GM12873 (cell line): Measurements from ENCODE around the gene FOSL2.

ENCODE experiments used
- TF ChIP-seq, protein P1 (sequence below): IDR thresholded peaks from 2 replicates; pipeline ENCODE4 v1.5.1; 2012; ENCODE audit warnings: low read depth, mild to moderate bottlenecking, moderate library complexity, low read length, control low read depth; ENCODE audit not compliant: insufficient read depth; ENCODE audit errors: missing control alignments

FOSL2 gene

DNA sequence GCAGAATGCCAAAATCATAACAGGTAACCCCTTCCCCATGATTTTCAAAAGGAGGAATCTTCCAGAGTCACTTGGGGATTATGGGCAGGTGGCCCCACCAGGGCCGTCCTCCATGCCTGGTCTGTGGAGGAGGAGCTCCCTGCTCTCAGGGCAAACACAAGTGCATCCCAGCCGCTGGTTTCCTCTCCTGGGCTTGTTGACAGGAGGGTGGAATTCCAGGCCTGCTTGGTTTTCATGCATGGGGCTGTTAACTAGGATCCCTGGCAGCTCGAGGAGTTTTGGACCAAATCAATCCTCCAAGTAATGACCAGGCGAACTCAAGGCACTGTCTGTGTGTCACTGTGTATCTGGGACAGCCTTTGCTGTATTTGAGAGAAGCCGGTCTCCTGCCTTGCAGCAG, 45.3 kb downstream of the FOSL2 start:
- TF ChIP-seq, protein P1, sequence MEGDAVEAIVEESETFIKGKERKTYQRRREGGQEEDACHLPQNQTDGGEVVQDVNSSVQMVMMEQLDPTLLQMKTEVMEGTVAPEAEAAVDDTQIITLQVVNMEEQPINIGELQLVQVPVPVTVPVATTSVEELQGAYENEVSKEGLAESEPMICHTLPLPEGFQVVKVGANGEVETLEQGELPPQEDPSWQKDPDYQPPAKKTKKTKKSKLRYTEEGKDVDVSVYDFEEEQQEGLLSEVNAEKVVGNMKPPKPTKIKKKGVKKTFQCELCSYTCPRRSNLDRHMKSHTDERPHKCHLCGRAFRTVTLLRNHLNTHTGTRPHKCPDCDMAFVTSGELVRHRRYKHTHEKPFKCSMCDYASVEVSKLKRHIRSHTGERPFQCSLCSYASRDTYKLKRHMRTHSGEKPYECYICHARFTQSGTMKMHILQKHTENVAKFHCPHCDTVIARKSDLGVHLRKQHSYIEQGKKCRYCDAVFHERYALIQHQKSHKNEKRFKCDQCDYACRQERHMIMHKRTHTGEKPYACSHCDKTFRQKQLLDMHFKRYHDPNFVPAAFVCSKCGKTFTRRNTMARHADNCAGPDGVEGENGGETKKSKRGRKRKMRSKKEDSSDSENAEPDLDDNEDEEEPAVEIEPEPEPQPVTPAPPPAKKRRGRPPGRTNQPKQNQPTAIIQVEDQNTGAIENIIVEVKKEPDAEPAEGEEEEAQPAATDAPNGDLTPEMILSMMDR = no peak

DNA sequence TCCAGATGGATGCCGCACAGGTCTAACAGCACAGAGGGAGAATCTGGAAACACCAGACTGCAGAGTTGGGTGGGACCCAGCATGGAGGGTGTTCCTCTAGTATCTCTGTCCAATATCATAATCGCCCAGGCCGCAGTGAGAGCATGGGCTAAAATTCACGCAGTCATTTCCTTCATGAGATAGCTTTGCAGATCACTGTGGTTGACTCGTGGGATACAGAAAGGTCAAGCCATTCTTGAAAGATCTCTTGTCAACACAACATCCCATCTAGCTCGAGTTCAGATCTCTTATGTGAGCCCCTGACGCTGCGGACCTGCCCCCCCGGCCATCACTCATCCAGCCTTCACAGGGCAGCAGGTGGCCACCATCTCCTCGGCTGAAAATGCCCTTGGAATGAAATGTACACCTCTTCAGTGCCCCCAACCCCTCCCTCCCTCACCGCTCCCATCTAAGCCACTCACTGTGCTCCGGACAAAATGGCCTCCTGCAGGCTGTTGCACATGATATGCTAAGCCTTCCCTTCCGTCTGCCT, 45.9 kb downstream of the FOSL2 start:
- TF ChIP-seq, protein P1 = no peak

DNA sequence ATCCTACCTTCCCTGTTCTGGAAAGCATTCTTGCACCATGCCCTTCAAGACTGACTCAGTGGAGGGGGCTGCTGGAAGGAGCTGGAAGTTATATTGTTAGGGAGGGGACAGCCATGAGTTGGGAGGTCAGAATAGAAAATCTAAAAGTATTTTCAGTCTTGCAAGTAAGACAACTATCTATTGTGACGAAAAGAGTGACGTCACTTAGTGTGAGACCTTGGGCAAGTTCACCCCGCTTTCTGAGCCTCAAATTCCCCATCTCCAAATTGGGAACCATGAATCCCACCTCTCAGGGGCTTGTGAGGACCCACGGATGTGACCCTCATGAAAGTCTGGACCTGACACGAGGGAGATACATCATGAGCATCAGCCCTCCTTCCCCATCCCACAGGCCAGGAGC, 46.5 kb downstream of the FOSL2 start:
- TF ChIP-seq, protein P1 = no peak

DNA sequence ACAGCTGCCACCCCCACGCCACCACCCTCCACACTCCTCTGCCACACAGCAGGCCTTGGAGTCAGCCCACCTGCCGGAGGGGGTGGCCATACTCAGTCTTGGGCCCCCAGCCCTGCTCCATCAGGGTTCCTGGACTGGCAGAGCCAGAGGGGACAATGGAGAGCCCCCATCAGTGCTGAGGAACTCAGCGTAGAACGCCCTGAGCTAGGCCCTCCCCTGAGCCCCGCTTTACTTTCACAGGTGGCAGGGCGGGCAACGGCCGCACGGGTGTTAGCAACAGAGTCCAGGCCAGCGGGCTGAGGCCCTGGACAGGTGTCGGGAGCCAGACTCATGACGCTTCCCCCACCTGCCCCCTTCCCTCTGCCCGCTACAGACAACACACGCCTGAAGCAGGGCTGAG, 47.1 kb downstream of the FOSL2 start:
- TF ChIP-seq, protein P1 = no peak

DNA sequence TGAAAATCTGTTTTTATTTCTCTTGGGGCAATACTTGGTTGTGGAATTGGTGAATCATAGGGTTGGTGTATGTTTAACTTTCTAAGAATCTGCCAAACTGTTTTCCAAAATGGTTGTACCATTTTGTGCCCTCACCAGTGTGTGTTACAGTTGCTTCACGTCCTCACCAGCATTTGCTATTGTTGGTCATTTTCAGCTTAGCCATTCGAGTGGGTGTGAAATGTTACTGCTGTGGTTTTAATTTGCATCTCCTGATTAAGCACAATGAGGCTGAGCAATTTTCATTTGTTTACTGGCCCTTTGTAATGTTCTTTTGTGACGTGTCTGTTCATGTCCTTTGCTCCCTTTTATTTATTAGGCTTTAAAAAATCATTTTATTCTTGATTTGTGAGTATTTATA, 49.7 kb downstream of the FOSL2 start:
- TF ChIP-seq, protein P1 = no peak

DNA sequence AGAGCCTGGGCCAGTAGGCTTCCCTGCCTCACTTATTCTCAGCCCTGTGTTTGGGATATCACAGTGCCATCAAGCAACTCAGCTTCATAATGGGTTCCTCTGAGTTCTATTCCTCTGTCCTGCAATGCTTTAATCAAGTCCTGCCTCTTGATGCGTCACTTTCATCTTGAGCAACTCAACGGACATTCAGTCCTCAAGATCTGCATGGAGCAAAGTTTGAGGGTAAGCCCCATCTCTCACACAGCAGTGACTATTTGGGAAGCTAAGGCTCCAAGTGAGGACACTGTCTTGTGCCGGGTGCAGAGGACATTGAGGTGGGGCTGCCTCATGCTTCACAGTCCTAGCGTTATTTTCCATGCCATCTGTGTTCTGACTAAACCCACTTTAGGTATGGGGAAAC, 52.3 kb downstream of the FOSL2 start:
- TF ChIP-seq, protein P1 = no peak

DNA sequence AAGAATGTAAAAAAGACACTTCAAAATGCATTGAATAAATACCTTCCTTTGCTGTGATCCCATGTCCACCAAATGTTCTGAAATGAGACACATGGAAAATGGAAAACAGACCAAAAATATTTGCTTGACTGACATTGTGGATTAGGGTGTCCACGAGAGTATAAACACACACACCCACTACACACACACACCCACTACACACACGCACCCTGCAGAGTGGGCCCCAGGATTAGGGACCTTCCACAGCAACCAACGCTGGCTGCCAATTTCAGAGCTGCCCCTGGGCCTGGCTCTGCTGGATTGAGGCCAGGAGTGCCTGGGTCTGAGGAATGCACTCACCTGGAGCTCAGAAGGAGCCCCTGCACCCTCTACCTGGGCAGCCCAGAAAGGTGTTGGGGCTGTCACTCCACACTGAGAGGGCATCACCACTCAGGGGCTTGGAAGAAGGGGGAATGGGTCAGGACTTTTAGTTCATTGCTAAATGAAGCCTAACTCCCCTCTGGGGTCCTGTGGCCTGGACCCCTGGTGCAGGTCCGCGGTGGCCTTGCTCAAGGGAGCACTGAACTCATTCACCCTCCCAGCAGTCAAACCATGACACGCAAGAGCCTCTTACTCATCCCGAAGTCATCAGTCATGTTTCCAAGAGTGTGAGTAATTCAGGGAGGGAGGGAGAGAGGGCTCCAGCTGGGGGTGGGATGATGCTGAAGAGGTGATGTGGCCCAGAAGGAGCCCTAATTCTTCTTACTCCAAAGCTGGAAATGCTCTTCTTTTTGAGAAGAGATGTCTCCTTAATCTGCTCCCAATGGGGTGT, 53.0 kb downstream of the FOSL2 start:
- TF ChIP-seq, protein P1 = no peak
